OCI-LY3 (cell line): ENCODE results near the gene FARP1.

ENCODE experiments used
- H2AFZ ChIP-seq: fragments of 200-600, 300-600 bp; shearing (Covaris generic); 2 replicates; pipeline ENCODE4 v1.6.0; 2014; ENCODE audit warnings: antibody characterized with exemption, low read depth, low read length
- H3K27ac ChIP-seq: fragments of 200-600, 300-600 bp; sonication (generic); 2 replicates; pipeline ENCODE4 v1.5.1; 2014; ENCODE audit warnings: mild to moderate bottlenecking, low read length, moderate library complexity, mixed read lengths
- H3K27me3 ChIP-seq: fragments of 200-600, 300-600 bp; sonication (generic); 2 replicates; pipeline ENCODE4 v1.6.1; 2014; ENCODE audit warnings: low read depth, low read length, mixed read lengths
- H3K36me3 ChIP-seq: fragments of 200-600, 300-600 bp; sonication (generic); replicated peaks from 2 replicates; pipeline ENCODE3; 2014; ENCODE audit warnings: low read depth, low read length, mixed read lengths
- H3K4me1 ChIP-seq: fragments of 300-600, 200-600 bp; sonication (generic); 2 replicates; pipeline ENCODE4 v1.6.1; 2014; ENCODE audit warnings: low read length, mixed read lengths
- H3K4me2 ChIP-seq: fragments of 200-600, 300-600 bp; sonication (generic); 2 replicates; pipeline ENCODE4 v1.6.1; 2014; ENCODE audit warnings: low read length, mixed read lengths
- H3K4me3 ChIP-seq: fragments of 300-600, 200-600 bp; sonication (generic); 2 replicates; pipeline ENCODE4 v1.5.1; 2014; ENCODE audit warnings: antibody characterized with exemption, mild to moderate bottlenecking, low read length, moderate library complexity
- H3K79me2 ChIP-seq: fragments of 300-600, 200-600 bp; shearing (Covaris generic); 2 replicates; pipeline ENCODE4 v1.6.1; 2014; ENCODE audit warnings: mild to moderate bottlenecking, low read length, mixed read lengths
- H3K9ac ChIP-seq: fragments of 300-600, 200-600 bp; shearing (Covaris generic); 2 replicates; pipeline ENCODE4 v1.6.0; 2014; ENCODE audit warnings: mild to moderate bottlenecking, low read length, moderate library complexity
- H3K9me3 ChIP-seq: fragments of 200-600, 300-600 bp; shearing (Covaris generic); 2 replicates; pipeline ENCODE4 v1.6.1; 2014; ENCODE audit warnings: low read length, mixed read lengths; ENCODE audit not compliant: insufficient read depth
- H4K20me1 ChIP-seq: fragments of 200-600, 300-600 bp; sonication (generic); 2 replicates; pipeline ENCODE4 v1.6.1; 2016; ENCODE audit warnings: low read length, mixed read lengths; ENCODE audit not compliant: insufficient read depth
- CTCF ChIP-seq: fragments of 200-600, 300-600 bp; sonication (generic); IDR thresholded peaks from 2 replicates; pipeline ENCODE4 v1.5.1; 2014; ENCODE audit warnings: antibody characterized with exemption, low read length, low read depth
- EZH2phosphoT487 ChIP-seq: fragments of 200-600 bp; shearing (Covaris generic); IDR thresholded peaks from 2 replicates; pipeline ENCODE4 v1.6.1; 2018; ENCODE audit warnings: antibody characterized with exemption, mixed run types, low read depth

The FARP1 gene

GRCh38 chr13:98222081-98222554 is 79.2 kb downstream of the FARP1 start:
- H3K4me2 ChIP-seq, result no peak overlapping the region
- no peak overlapping the region for H3K27ac ChIP-seq

DNA sequence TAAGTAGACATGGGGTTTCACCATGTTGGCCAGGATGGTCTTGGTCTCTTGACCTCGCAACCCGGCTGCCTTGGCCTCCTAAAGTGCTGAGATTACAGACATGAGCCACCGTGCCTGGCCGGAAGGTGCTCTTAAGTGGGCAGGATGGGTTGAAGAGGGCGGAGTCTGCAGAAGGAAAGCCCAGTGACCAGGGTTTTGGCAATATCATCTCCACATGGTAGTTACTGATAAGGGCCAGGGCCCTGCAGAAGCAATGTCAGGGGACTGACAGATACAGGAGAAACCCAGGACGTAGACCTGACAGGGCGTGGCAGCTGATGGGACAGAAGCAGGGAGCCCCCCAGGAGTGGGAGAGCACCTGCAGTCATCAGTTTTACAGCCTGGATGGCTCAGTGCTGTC is 79.9 kb downstream of the FARP1 start:
- no peaks in the 10 kb centered on the region for H3K79me2 ChIP-seq
- no peak overlapping the region for H3K9ac ChIP-seq
- H2AFZ ChIP-seq, result no peak overlapping the region
- no peak overlapping the region for H3K4me2 ChIP-seq
- H3K36me3 ChIP-seq, result no peaks in the 10 kb centered on the region
- no peaks in the 10 kb centered on the region for H4K20me1 ChIP-seq
- H3K9me3 ChIP-seq, result no peaks in the 10 kb centered on the region
- no peak for TF ChIP-seq CTCF
- TF ChIP-seq EZH2phosphoT487, result no peak
- no peaks in the 10 kb centered on the region for H3K4me1 ChIP-seq
- no peak overlapping the region for H3K4me3 ChIP-seq
- no peaks in the 10 kb centered on the region for H3K27me3 ChIP-seq
- no peak overlapping the region for H3K27ac ChIP-seq

More at GRCh38 chr13:98222081-98222554, 79.2 kb downstream of the FARP1 start:
- Histone ChIP-seq H3K79me2 (no peaks in the 10 kb centered on the region), H3K36me3 (no peaks in the 10 kb centered on the region), H4K20me1 (no peaks in the 10 kb centered on the region), H3K4me3 (no peak overlapping the region), H3K9me3 (no peaks in the 10 kb centered on the region), H2AFZ (no peak overlapping the region), H3K4me1 (no peaks in the 10 kb centered on the region), H3K9ac (no peak overlapping the region), H3K27me3 (no peaks in the 10 kb centered on the region)
- no peak for TF ChIP-seq EZH2phosphoT487
- no peak for TF ChIP-seq CTCF

GRCh38 chr13:98223741-98224140 is 80.8 kb downstream of the FARP1 start:
- H4K20me1 ChIP-seq, result no peaks in the 10 kb centered on the region
- H3K9ac ChIP-seq, result no peak overlapping the region
- no peaks in the 10 kb centered on the region for H3K79me2 ChIP-seq
- no peak overlapping the region for H2AFZ ChIP-seq
- H3K27ac ChIP-seq, result no peak overlapping the region
- H3K4me3 ChIP-seq, result no peak overlapping the region
- TF ChIP-seq CTCF (no peak), EZH2phosphoT487 (no peak)
- no peaks in the 10 kb centered on the region for H3K4me1 ChIP-seq
- H3K36me3 ChIP-seq, result no peaks in the 10 kb centered on the region
- H3K9me3 ChIP-seq, result no peaks in the 10 kb centered on the region
- H3K27me3 ChIP-seq, result no peaks in the 10 kb centered on the region
- H3K4me2 ChIP-seq, result no peak overlapping the region

DNA sequence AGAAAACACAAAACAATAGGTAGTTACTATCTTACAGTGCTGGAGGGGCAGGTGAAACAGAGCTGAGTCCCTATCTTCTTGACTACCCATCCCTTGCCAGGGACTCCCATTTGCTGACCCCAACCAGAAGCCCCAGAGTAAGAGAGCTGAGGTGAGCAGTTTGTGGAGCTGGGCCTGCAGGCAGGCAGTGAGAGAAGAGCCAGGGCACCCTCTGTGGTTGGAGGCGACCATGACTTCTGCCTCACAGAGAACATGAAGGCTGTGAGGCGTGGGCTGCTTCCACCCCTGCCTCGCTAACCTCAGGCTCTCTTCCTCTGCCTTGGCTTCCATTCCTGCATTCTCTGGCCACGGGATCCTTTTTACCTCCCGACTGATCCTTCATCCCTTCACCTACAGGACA is 81.7 kb downstream of the FARP1 start:
- H3K4me1 ChIP-seq, result no peaks in the 10 kb centered on the region
- no peaks in the 10 kb centered on the region for H3K36me3 ChIP-seq
- no peak overlapping the region for H3K4me3 ChIP-seq
- 0 out of 2 replicates have a peak, but pooled peaks cover 2% of the 10 kb centered on the region for H3K27me3 ChIP-seq
- TF ChIP-seq EZH2phosphoT487, result no peak
- no peak for TF ChIP-seq CTCF
- no peaks in the 10 kb centered on the region for H3K9me3 ChIP-seq
- no peaks in the 10 kb centered on the region for H4K20me1 ChIP-seq
- no peak overlapping the region for H2AFZ ChIP-seq
- no peak overlapping the region for H3K4me2 ChIP-seq
- no peak overlapping the region for H3K9ac ChIP-seq
- H3K79me2 ChIP-seq, result no peaks in the 10 kb centered on the region
- H3K27ac ChIP-seq, result no peak overlapping the region
